IPS DF 6.9 (cell line): ENCODE measurements around the gene CCNK.

Source experiments
- DNase-seq: peaks from one replicate; pipeline ENCODE4 v3.0.0-alpha.2; 2013; ENCODE audit warnings: low read depth, low spot score
- H3K27ac ChIP-seq: one replicate; pipeline ENCODE4 v1.5.1; 2013; ENCODE audit warnings: low read length, control low read depth
- H3K27me3 ChIP-seq: 2 replicates; pipeline ENCODE4 v1.6.1; 2013; ENCODE audit warnings: mild to moderate bottlenecking, low read length; ENCODE audit not compliant: control insufficient read depth, insufficient read depth
- H3K36me3 ChIP-seq: 2 replicates; pipeline ENCODE4 v1.6.1; 2013; ENCODE audit warnings: low read length; ENCODE audit not compliant: control insufficient read depth, insufficient read depth
- H3K4me1 ChIP-seq: 2 replicates; pipeline ENCODE4 v1.6.1; 2013; ENCODE audit warnings: low read length; ENCODE audit not compliant: control insufficient read depth, insufficient read depth
- H3K4me3 ChIP-seq: 2 replicates; pipeline ENCODE4 v1.5.1; 2013; ENCODE audit warnings: mild to moderate bottlenecking, low read length
- H3K9me3 ChIP-seq: 2 replicates; pipeline ENCODE4 v1.6.1; 2013; ENCODE audit warnings: low read length, inconsistent platforms; ENCODE audit not compliant: control insufficient read depth, insufficient read depth
- WGBS: extraction: QIAGEN DNeasy Blood & Tissue Kit; methylation state at CpG from one replicate; pipeline ENCODE4 v1.1.7; 2013; ENCODE audit warnings: mixed read lengths, missing lambda C conversion rate; ENCODE audit not compliant: insufficient read length, insufficient coverage; 5-methylcytosine and 5-hydroxymethylcytosine counted together

The CCNK gene

GRCh38 chr14:99543370-99543769, 62.2 kb downstream of the CCNK start:
- no peaks in the 10 kb centered on the region for H3K27me3 ChIP-seq
- H3K36me3 ChIP-seq = no peaks in the 10 kb centered on the region
- H3K4me3 ChIP-seq = no peak overlapping the region
- DNase-seq = no peak
- WGBS = no CpG with 5 or more reads among the region's 4 CpGs
- no peaks in the 10 kb centered on the region for H3K9me3 ChIP-seq
- no peak overlapping the region for H3K27ac ChIP-seq
- peaks cover 11% of the 10 kb centered on the region for H3K4me1 ChIP-seq

- no peaks in the 10 kb centered on the region for H3K36me3 ChIP-seq
Observed at GRCh38 chr14:99543985-99544384, 62.8 kb downstream of the CCNK start.

GRCh38 chr14:99544991-99545390, 63.8 kb downstream of the CCNK start:
- Histone ChIP-seq H3K27me3 (no peaks in the 10 kb centered on the region), H3K4me3 (no peak overlapping the region), H3K9me3 (no peaks in the 10 kb centered on the region), H3K36me3 (no peaks in the 10 kb centered on the region), H3K4me1 (peaks cover 12% of the 10 kb centered on the region), H3K27ac (no peak overlapping the region)
- no peak for DNase-seq
- WGBS = no CpG with 5 or more reads among the region's 11 CpGs

More at GRCh38 chr14:99543985-99544384, 62.8 kb downstream of the CCNK start:
- no peaks in the 10 kb centered on the region for H3K9me3 ChIP-seq
- WGBS = no CpG with 5 or more reads among the region's 12 CpGs
- H3K27me3 ChIP-seq = no peaks in the 10 kb centered on the region
- peaks cover 7% of the 10 kb centered on the region for H3K4me1 ChIP-seq
- no peak overlapping the region for H3K4me3 ChIP-seq
- DNase-seq = no peak
- no peak overlapping the region for H3K27ac ChIP-seq

- no peak for DNase-seq
- no peaks in the 10 kb centered on the region for H3K9me3 ChIP-seq
- H3K27me3 ChIP-seq = no peaks in the 10 kb centered on the region
- WGBS = no CpG with 5 or more reads among the region's 6 CpGs
- H3K27ac ChIP-seq = no peak overlapping the region
- no peaks in the 10 kb centered on the region for H3K36me3 ChIP-seq
- no peak overlapping the region for H3K4me3 ChIP-seq
- peaks cover 12% of the 10 kb centered on the region for H3K4me1 ChIP-seq
Observed at GRCh38 chr14:99545586-99545985, 64.4 kb downstream of the CCNK start.

GRCh38 chr14:99546234-99546879, 65.1 kb downstream of the CCNK start:
- DNase-seq = no peak
- peaks cover 13% of the 10 kb centered on the region for H3K4me1 ChIP-seq
- WGBS = no CpG with 5 or more reads among the region's 13 CpGs

GRCh38 chr14:99548255-99548654, 67.0 kb downstream of the CCNK start:
- Histone ChIP-seq H3K27me3 (no peaks in the 10 kb centered on the region), H3K9me3 (no peaks in the 10 kb centered on the region), H3K36me3 (no peaks in the 10 kb centered on the region), H3K4me1 (peaks cover 12% of the 10 kb centered on the region), H3K4me3 (no peak overlapping the region), H3K27ac (no peak overlapping the region)
- WGBS = no CpG with 5 or more reads among the region's 18 CpGs
- no peak for DNase-seq

More at GRCh38 chr14:99546234-99546879, 65.1 kb downstream of the CCNK start:
- Histone ChIP-seq H3K27me3 (no peaks in the 10 kb centered on the region), H3K9me3 (no peaks in the 10 kb centered on the region), H3K27ac (no peak overlapping the region), H3K36me3 (no peaks in the 10 kb centered on the region), H3K4me3 (no peak overlapping the region)

GRCh38 chr14:99548871-99549515, 67.8 kb downstream of the CCNK start:
- no CpG with 5 or more reads among the region's 10 CpGs for WGBS
- DNase-seq = no peak
- H3K4me3 ChIP-seq = no peak overlapping the region
- H3K36me3 ChIP-seq = no peaks in the 10 kb centered on the region
- H3K9me3 ChIP-seq = no peaks in the 10 kb centered on the region
- no peak overlapping the region for H3K27ac ChIP-seq
- peaks cover 12% of the 10 kb centered on the region for H3K4me1 ChIP-seq
- H3K27me3 ChIP-seq = no peaks in the 10 kb centered on the region

GRCh38 chr14:99549684-99550083, 68.5 kb downstream of the CCNK start:
- H3K36me3 ChIP-seq = no peaks in the 10 kb centered on the region
- H3K4me3 ChIP-seq = no peak overlapping the region
- no peaks in the 10 kb centered on the region for H3K9me3 ChIP-seq
- H3K4me1 ChIP-seq = peaks cover 12% of the 10 kb centered on the region
- H3K27me3 ChIP-seq = no peaks in the 10 kb centered on the region
- WGBS = no CpG with 5 or more reads among the region's 10 CpGs
- DNase-seq = no peak
- H3K27ac ChIP-seq = no peak overlapping the region

GRCh38 chr14:99550387-99550992, 69.3 kb downstream of the CCNK start:
- Histone ChIP-seq H3K27me3 (no peaks in the 10 kb centered on the region), H3K4me3 (no peak overlapping the region), H3K9me3 (no peaks in the 10 kb centered on the region), H3K4me1 (peaks cover 11% of the 10 kb centered on the region), H3K36me3 (no peaks in the 10 kb centered on the region), H3K27ac (no peak overlapping the region)
- no CpG with 5 or more reads among the region's 11 CpGs for WGBS
- no peak for DNase-seq

GRCh38 chr14:99551034-99551922, 70.1 kb downstream of the CCNK start:
- Histone ChIP-seq H3K27me3 (no peaks in the 10 kb centered on the region), H3K4me1 (peaks cover 7% of the 10 kb centered on the region)
- no CpG with 5 or more reads among the region's 11 CpGs for WGBS

More at GRCh38 chr14:99551034-99551922, 70.1 kb downstream of the CCNK start:
- DNase-seq = no peak
- no peaks in the 10 kb centered on the region for H3K36me3 ChIP-seq
- H3K4me3 ChIP-seq = no peak overlapping the region
- no peak overlapping the region for H3K27ac ChIP-seq
- H3K9me3 ChIP-seq = no peaks in the 10 kb centered on the region
